NOMO-1 treated with dmso at 0.1 percent for 144 hours (cell line): ENCODE measurements around the gene CRISPLD2.

Source experiments
- DNase-seq: peaks from one replicate; lab custom pipeline; 2025; ENCODE audit not compliant: unreplicated experiment; lab: John Stamatoyannopoulos, UW

Gene CRISPLD2

DNA sequence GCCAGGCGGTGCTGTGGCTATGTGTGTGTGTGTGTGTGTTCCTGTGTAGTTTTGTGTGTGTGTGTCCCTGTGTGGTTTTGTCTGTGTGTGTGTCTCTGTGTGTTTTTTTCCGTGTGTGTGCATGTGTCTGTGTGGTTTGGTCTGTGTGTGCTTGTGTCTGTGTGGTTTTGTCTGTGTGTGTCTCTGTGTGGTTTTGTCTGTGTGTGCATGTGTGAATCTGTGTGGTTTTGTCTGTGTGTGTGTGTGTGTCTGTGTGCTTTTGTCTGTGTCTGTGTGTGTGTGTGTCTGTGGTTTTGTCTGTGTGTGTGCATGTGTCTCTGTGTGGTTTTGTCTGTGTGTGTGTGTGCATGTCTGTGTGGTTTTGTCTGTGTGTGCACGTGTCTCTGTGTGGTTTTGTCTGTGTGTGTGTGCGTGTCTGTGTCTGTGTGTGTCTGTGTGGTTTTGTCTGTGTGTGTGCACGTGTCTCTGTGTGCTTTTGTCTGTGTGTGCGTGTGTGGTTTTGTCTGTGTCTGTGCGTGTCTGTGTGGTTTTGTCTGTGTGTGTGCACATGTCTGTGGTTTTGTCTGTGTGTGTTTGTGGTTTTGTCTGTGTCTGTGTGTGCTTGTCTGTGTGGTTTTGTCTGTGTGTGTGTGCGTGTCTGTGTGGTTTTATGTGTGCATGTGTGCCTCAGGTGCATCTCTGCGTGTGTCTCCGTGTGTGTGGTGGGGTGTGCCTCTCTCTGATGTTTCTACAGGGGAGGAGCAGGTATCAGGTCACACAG lies 129.2 kb downstream of the CRISPLD2 start:
- no peak for DNase-seq

DNA sequence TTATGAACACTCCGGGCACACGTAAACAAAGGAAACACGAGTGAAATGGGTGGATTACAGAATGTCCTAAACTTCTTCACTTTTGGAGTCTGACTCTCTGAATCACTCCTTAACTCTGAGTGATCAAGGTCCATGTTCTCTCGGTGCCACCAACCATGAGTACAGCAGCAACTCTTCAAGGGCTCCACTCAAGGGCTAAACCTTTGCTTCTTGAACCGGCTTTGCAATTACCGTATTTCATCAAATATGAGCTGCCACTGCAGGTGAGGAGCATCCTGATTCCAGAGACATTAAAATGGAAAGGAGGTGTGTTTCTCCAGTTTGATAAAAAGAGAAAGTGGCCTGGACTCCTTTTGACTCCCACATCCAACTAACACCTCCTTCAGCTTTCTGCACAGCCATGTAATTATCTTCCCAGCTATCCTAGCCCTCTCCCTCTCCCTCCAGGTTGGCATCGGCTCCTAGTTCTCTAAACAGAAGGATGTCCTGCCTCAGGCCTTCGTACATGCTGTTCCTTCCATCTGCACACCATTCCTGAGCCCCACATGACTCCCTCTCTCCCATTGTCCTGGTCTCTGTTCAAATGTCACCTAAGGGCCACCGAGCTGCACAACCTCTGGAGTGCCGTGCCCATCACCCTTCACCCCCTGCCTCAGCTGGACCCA lies 130.1 kb downstream of the CRISPLD2 start:
- no peak for DNase-seq

DNA sequence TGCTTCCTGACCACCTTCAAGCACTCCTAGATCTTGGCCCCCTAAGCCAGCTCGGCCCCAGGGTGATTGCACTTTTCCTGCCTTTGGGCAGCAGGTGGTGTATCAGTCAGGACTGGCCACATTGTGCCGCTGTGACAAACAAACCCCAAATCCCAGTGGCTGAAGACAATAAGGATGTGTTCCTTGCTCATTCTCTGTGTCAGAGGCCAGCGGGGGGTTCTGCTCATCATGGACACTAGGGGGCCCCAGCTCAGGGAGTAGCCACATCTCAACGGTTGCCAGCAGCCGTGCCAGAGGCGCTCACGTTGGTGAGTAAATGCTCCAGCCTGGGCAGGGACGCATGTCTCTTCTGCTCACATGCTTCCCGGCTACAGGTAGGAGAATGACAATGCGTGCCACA lies 131.1 kb downstream of the CRISPLD2 start:
- no peak for DNase-seq

DNA sequence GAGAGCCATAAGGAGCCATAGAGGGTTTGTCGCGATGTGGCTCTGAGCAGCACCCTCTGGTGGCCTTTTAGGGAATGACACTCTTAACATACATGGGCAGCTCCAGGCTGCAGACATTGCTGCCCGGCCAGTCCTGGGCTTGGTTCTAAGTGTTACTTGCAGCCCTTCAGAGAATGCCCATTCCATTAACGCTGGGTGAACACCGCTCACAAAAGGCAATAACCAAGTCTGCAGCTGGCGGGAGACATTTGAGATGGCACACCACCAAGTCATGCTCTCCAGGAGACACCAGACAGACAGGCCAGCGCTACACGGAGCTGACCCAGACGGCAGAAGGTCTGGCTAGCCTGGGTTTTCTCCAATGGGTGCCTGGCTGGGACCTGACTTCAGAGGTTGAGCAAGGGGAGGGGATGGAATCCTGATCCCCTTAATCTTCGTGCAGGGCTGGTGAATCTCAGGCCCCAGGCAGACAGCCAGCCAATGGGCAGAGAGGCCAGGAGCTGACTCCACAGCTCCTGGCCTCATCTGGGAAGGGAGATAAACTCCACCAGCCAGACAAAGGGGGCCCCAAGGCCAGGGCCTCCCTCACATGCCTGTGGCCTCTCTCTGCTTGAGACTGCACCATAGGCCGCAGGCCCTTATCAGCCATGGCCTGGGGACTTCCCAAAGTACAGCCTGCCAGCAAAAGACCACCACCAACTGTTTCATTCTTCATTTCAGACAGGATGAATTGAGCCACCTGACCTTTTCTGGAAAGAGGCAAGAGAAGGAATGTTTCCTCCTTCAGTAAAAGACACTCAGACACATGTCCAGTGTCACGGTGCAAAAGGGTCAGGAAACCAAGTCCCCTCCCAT lies 132.8 kb downstream of the CRISPLD2 start:
- DNase-seq, result peak; percentile 87

DNA sequence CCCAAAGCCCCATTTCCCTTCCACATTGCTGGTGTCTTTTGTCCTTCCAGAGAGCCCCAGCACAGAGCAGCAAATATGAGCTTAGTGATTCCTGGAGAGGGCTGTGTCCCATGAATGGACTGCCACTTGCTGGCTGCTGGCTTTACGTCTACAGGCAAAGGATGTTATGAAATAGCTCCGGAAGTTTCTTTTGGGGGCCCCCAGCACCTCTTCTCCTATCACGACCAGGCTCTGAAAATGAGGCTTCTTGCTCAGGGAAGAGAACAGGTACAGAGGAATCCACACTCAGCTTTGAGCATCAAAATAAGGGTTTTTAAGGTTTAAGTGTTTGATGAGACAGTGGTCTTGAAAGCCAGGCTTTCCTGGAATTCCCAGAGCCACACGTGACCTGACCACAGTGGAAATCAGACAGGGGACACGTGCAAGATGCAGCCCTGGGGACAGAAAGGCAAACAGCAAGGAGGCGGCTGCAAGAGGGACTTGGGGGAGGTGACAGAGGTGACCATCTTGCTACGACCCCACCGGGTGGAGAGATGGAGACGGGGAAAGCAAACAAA lies 133.5 kb downstream of the CRISPLD2 start:
- peak; percentile 32 for DNase-seq

DNA sequence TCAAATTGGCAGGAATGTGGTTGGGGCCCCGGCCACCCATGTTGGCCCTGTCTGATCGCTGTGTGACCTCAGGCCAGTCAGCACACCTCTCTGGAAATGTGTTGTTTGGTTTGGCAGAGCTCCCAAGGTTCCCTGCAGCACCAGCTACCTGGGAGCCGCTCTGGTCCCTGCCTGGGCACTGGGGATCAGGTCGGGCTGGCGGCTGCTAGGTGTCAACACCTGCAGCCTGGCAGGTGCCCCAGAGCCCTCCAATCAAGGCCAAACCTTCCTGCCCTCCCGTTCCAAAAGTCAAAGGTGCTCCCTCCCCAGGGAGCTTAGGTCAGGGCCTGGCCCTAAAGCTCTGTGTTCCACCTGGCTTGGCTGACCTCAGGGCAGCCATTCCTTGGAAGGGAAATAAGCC lies 135.6 kb downstream of the CRISPLD2 start:
- no peak for DNase-seq

DNA sequence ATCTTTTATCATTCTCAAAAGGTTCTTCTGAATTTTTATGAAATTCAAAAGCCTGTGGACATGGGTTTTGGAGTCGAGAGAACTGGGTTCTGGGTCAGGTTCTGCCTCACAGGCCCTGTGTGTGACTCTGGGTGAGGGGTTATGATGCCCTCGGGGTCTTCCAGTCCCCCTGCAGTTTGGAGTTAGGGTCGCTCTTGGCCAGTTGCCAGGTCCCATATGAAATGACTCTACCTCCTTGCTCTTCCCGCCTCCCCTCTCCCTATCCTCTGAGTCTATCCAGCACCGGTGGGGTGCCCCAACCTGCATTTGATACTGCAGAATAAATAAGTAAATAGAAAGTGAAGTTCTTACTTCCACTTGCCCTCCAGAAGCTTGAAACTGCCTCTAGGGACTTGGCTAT lies 137.4 kb downstream of the CRISPLD2 start:
- DNase-seq, result no peak

DNA sequence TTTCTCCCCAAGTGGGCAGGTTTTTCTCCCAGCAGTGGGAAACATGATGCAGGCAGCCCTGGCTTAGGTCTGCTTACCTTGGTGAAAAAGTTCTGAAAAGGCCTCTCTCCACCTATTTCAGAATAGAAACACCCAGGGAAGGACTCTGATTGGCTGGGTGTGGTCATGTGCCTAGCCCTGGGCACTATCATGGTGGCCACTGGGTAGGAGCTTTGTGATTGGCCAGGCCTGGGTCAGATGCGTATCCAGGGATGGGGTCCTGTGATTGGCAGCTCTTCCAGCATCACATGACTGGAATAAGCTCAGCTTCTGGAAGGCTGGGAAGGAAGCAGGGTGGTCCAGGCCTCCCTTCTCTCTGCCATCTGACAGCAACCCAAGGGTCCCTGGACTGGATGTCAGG lies 138.0 kb downstream of the CRISPLD2 start:
- no peak for DNase-seq
